ENCODE measurements around the gene PDZD2.

DNA sequence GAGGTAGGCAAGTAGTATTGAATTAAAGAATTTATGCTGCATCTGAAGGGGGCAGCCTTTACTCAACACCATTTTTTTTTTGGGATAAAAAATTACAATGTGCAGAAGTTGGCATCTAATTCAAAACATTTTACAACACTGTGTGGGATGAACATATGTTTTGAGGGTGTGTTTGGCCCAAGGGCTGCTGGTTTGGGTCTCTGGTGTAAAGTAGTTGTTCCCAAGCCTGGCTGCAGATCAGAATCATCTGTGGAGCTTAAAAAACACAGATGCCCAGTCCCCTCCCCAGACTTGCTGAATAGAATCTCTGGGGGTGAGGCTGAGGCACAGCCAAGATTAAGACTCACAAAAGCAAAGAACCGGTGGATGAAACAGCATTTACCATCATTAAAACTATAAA lies 33.0 kb upstream of the PDZD2 start:
- TF ChIP-seq POLR2A (IDR thresholded peaks at IDR 0.05; ENCODE audit: low read length) (no peak), GATA1 (IDR thresholded peaks at IDR 0.05; ENCODE audit: low read depth, low read length) (no peak)
